PC-9 (cell line): ENCODE measurements around the gene PHLPP1.

Experiments used
- CTCF ChIP-seq: fragments of 200-600 bp; sonication (generic); conservative IDR thresholded peaks from 2 replicates; pipeline ENCODE4 v1.6.1; 2017; ENCODE audit warnings: mixed run types, antibody characterized with exemption, mild to moderate bottlenecking, moderate library complexity
- EZH2 ChIP-seq: fragments of 200-600 bp; sonication (generic); IDR thresholded peaks from 2 replicates; pipeline ENCODE4 v1.8.0; 2017; ENCODE audit warnings: antibody characterized with exemption, low read depth

- no peak for TF ChIP-seq CTCF
- no peak for TF ChIP-seq EZH2
These were observed 161.5 kb downstream of the PHLPP1 start for GRCh38 chr18:62876828-62877227.
